Measurements from ENCODE around the gene MEF2C. TPM values are rescaled to one million over a fixed set of nuclear protein-coding genes. Genes with fewer than 3 reads are reported as not detected.

MEF2C gene
- total RNA-seq, 2 experiments from 2014 or later = 0.60 to 0.87 TPM

- H3K9me3 Mint-ChIP-seq = no peaks in the 10 kb centered on the region
- no peak for TF ChIP-seq CTCF (IDR thresholded peaks at IDR 0.05)
- ChIA-PET POLR2A (no interaction called here), CTCF (interaction anchor here (1.0 kb wide), 1 partner anchor 14 kb away, joined by 3 read pairs; no protein-coding TSS in a partner anchor)
- Histone ChIP-seq H3K9me3 (ENCODE audit: control insufficient read depth in 1 of 2, insufficient read depth in 1 of 2, low read length in 2 of 2) (no peaks in the 10 kb centered on the region), H3K4me3 (ENCODE audit: low read length) (no peak overlapping the region), H3K36me3 (ENCODE audit: insufficient read depth, low read length) (no peaks in the 10 kb centered on the region), H3K27ac (ENCODE audit: low read depth in 1 of 2, low read length in 2 of 2) (no peak overlapping the region), H3K27me3 (ENCODE audit: control insufficient read depth in 1 of 2, insufficient read depth in 2 of 2, low read length in 2 of 2) (no peaks in the 10 kb centered on the region), H3K4me1 (ENCODE audit: insufficient read depth, low read length) (peaks cover 5% of the 10 kb centered on the region)
- DNase-seq (no peak), ATAC-seq (ENCODE audit: poor library complexity) (no peak)
- no peak overlapping the region for H3K27ac Mint-ChIP-seq
- no peak overlapping the region for H3K4me3 Mint-ChIP-seq
- intact Hi-C loops (cut with DNase I, micrococcal nuclease) = no loop called here
- H3K4me1 Mint-ChIP-seq (ENCODE audit: low read depth) = peaks cover 19% of the 10 kb centered on the region
- no peaks in the 10 kb centered on the region for H3K36me3 Mint-ChIP-seq (ENCODE audit: low read depth)
- H3K27me3 Mint-ChIP-seq = peaks cover 18% of the 10 kb centered on the region
Observed at GRCh38 chr5:88823201-88823600, 59.8 kb downstream of the MEF2C start.

- no peak for DNase-seq
- H3K4me3 ChIP-seq (ENCODE audit: low read length) = no peak overlapping the region
- no peaks in the 10 kb centered on the region for H3K9me3 Mint-ChIP-seq
- H3K36me3 Mint-ChIP-seq (ENCODE audit: low read depth) = no peaks in the 10 kb centered on the region
- no peaks in the 10 kb centered on the region for H3K4me1 Mint-ChIP-seq (ENCODE audit: low read depth)
- no peaks in the 10 kb centered on the region for H3K27me3 ChIP-seq (ENCODE audit: control insufficient read depth in 1 of 2, insufficient read depth in 2 of 2, low read length in 2 of 2)
- H3K36me3 ChIP-seq (ENCODE audit: insufficient read depth, low read length) = no peaks in the 10 kb centered on the region
- H3K4me1 ChIP-seq (ENCODE audit: insufficient read depth, low read length) = no peaks in the 10 kb centered on the region
- no peak for TF ChIP-seq CTCF (IDR thresholded peaks at IDR 0.05)
- intact Hi-C loops (cut with DNase I, micrococcal nuclease) = no loop called here
- H3K4me3 Mint-ChIP-seq = no peak overlapping the region
- ATAC-seq (ENCODE audit: poor library complexity) = no peak
- no peak overlapping the region for H3K27ac ChIP-seq (ENCODE audit: low read depth in 1 of 2, low read length in 2 of 2)
- peaks cover 18% of the 10 kb centered on the region for H3K27me3 Mint-ChIP-seq
- CTCF ChIA-PET = no interaction called here
- no peak overlapping the region for H3K27ac Mint-ChIP-seq
- no peaks in the 10 kb centered on the region for H3K9me3 ChIP-seq (ENCODE audit: control insufficient read depth in 1 of 2, insufficient read depth in 1 of 2, low read length in 2 of 2)
- POLR2A ChIA-PET = no interaction called here
Observed at GRCh38 chr5:88821161-88821560, 61.8 kb downstream of the MEF2C start.

DNA sequence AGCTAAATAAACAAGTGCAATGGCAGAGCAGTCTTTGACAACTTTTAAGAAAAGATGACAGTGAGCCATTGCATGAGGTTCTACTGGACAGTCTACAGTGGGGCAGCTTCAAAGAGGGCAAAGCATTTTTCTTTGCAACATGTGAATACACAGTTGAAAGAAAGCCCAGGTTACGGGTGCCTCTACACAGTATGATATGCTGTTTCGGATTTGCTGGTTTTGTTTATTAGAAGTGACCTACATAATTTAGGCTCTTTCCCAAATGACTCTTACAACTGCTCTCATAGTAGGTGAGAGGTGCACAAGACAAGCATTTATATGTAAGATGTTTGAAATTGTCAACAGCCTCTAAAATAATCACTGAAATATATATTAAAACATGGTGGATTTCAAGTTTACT lies 62.4 kb downstream of the MEF2C start:
- intact Hi-C loops (cut with DNase I, micrococcal nuclease) = no loop called here
- ChIA-PET CTCF (interaction anchor here (0.7 to 0.9 kb wide), 2 partner anchors 9 to 33 kb away, joined by 3 read pairs; no protein-coding TSS in a partner anchor), POLR2A (no interaction called here)
- ATAC-seq (ENCODE audit: poor library complexity) (no peak), DNase-seq (no peak)
- Histone ChIP-seq H3K4me3 (ENCODE audit: low read length) (no peak overlapping the region), H3K27ac (ENCODE audit: low read depth in 1 of 2, low read length in 2 of 2) (no peak overlapping the region), H3K9me3 (ENCODE audit: control insufficient read depth in 1 of 2, insufficient read depth in 1 of 2, low read length in 2 of 2) (no peaks in the 10 kb centered on the region), H3K4me1 (ENCODE audit: insufficient read depth, low read length) (no peaks in the 10 kb centered on the region), H3K36me3 (ENCODE audit: insufficient read depth, low read length) (no peaks in the 10 kb centered on the region), H3K27me3 (ENCODE audit: control insufficient read depth in 1 of 2, insufficient read depth in 2 of 2, low read length in 2 of 2) (no peaks in the 10 kb centered on the region)
- TF ChIP-seq CTCF (IDR thresholded peaks at IDR 0.05) = no peak
- H3K27ac Mint-ChIP-seq = no peak overlapping the region
- no peaks in the 10 kb centered on the region for H3K9me3 Mint-ChIP-seq
- H3K36me3 Mint-ChIP-seq (ENCODE audit: low read depth) = no peaks in the 10 kb centered on the region
- H3K4me1 Mint-ChIP-seq (ENCODE audit: low read depth) = no peaks in the 10 kb centered on the region
- peaks cover 18% of the 10 kb centered on the region for H3K27me3 Mint-ChIP-seq
- H3K4me3 Mint-ChIP-seq = no peak overlapping the region
